ENCODE results near the gene HRH2.

- TF ChIP-seq, protein P1, sequence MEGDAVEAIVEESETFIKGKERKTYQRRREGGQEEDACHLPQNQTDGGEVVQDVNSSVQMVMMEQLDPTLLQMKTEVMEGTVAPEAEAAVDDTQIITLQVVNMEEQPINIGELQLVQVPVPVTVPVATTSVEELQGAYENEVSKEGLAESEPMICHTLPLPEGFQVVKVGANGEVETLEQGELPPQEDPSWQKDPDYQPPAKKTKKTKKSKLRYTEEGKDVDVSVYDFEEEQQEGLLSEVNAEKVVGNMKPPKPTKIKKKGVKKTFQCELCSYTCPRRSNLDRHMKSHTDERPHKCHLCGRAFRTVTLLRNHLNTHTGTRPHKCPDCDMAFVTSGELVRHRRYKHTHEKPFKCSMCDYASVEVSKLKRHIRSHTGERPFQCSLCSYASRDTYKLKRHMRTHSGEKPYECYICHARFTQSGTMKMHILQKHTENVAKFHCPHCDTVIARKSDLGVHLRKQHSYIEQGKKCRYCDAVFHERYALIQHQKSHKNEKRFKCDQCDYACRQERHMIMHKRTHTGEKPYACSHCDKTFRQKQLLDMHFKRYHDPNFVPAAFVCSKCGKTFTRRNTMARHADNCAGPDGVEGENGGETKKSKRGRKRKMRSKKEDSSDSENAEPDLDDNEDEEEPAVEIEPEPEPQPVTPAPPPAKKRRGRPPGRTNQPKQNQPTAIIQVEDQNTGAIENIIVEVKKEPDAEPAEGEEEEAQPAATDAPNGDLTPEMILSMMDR (conservative IDR thresholded peaks at IDR 0.05): no peak
- TF ChIP-seq EZH2 (IDR thresholded peaks at IDR 0.05; ENCODE audit: low read depth): no peak
Measured at GRCh38 chr5:175741556-175741955, 83.7 kb downstream of the HRH2 start.

Measured in PC-9 (cell line).